ENCODE results near the gene AKAP13. TPM values are rescaled to one million over a fixed set of nuclear protein-coding genes. Genes with fewer than 3 reads are reported as not detected.

AKAP13 gene
- total and polyA plus RNA-seq, 2 of the 8 experiments (the other 6 are each of a cell fraction or from before 2014, with no cell fraction given) = 14.0 to 46.2 TPM

DNA sequence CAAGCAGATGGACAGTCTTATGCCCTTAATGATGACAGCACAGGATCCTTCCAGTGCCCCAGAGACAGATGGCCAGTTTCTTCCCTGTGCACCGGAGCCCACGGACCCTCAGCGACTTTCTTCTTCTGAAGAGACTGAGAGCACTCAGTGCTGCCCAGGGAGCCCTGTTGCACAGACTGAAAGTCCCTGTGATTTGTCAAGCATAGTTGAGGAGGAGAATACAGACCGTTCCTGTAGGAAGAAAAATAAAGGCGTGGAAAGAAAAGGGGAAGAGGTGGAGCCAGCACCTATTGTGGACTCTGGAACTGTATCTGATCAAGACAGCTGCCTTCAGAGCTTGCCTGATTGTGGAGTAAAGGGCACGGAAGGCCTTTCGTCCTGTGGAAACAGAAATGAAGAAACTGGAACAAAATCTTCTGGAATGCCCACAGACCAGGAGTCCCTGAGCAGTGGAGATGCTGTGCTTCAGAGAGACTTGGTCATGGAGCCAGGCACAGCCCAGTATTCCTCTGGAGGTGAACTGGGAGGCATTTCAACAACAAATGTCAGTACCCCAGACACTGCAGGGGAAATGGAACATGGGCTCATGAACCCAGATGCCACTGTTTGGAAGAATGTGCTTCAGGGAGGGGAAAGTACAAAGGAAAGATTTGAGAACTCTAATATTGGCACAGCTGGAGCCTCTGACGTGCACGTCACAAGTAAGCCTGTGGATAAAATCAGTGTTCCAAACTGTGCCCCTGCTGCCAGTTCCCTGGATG, 198.7 kb downstream of the AKAP13 start:
- Histone ChIP-seq H2BK12ac (ENCODE audit: low read depth, low read length) (no peak overlapping the region), H2AFZ (ENCODE audit: low read length) (no peak overlapping the region), H3K9me3 (ENCODE audit: insufficient read depth in 2 of 2, low read depth in 1 of 2, low read length in 1 of 2) (no peaks in the 10 kb centered on the region), H3K18ac (ENCODE audit: extremely low read depth, low read length) (no peak overlapping the region), H3K27ac (ENCODE audit: low read depth, low read length) (no peak overlapping the region), H3K79me2 (ENCODE audit: control insufficient read depth in 1 of 2, insufficient read depth in 2 of 2, low read length in 2 of 2) (0 out of 4 replicates have a peak, but pooled peaks cover 0 to 7% of the 10 kb centered on the region in 2 experiments), H3K4me3 (ENCODE audit: extremely low read depth in 1 of 4, insufficient read depth in 2 of 4, low read depth in 3 of 4, low read length in 4 of 4) (no peak overlapping the region), H3K23me2 (ENCODE audit: low read depth, low read length) (no peaks in the 10 kb centered on the region), H2BK5ac (ENCODE audit: low read depth, low read length) (no peak overlapping the region), H4K20me1 (replicated peaks in 1 of 2; ENCODE audit: control insufficient read depth in 1 of 2, insufficient read depth in 2 of 2, low read length in 2 of 2) (no peaks in the 10 kb centered on the region), H3K4me2 (ENCODE audit: insufficient read depth in 1 of 2, low read depth in 2 of 2, low read length in 2 of 2) (no peak overlapping the region), H2BK15ac (ENCODE audit: low read length) (no peak overlapping the region), H3K9ac (replicated peaks in 1 of 4; ENCODE audit: extremely low read depth in 1 of 4, low read depth in 3 of 4, low read length in 3 of 4) (no peak overlapping the region), H2BK20ac (ENCODE audit: low read length) (no peak overlapping the region), H3K14ac (ENCODE audit: insufficient read length) (no peak overlapping the region), H2BK120ac (replicated peaks; ENCODE audit: low read depth, low read length) (no peak overlapping the region), H2AK5ac (ENCODE audit: low read depth, low read length) (no peak overlapping the region), H4K91ac (replicated peaks; ENCODE audit: insufficient read length, low read length) (no peak overlapping the region), H4K5ac (ENCODE audit: insufficient read length, low read depth, low read length) (no peak overlapping the region), H3K4ac (replicated peaks; ENCODE audit: insufficient read length, low read depth, low read length) (no peak overlapping the region), H3K27me3 (replicated peaks in 1 of 4; ENCODE audit: control insufficient read depth in 3 of 4, extremely low read depth in 1 of 4, insufficient read depth in 3 of 4, low read length in 3 of 4) (no peaks in the 10 kb centered on the region), H3K56ac (replicated peaks; ENCODE audit: insufficient read length, low read depth, low read length) (no peak overlapping the region), H3K79me1 (ENCODE audit: low read depth, low read length) (no peaks in the 10 kb centered on the region), H3K23ac (ENCODE audit: insufficient read length) (no peak overlapping the region), H3K36me3 (ENCODE audit: control insufficient read depth in 2 of 4, insufficient read depth in 4 of 4, low read length in 3 of 4) (peaks cover 0 to 23% (median 16%) of the 10 kb centered on the region in 4 experiments; a peak in 6 of 8 replicates), H3K4me1 (replicated peaks in 1 of 4; ENCODE audit: control insufficient read depth in 3 of 4, insufficient read depth in 4 of 4, low read length in 3 of 4) (no peaks in the 10 kb centered on the region), H4K8ac (ENCODE audit: extremely low read depth, insufficient read depth, low read length) (no peak overlapping the region)
- ChIA-PET CTCF (ENCODE audit: partially characterized antibody) (interaction anchor here (1.2 to 2.2 kb wide), 3 partner anchors 10 to 92 kb away, joined by 3 to 9 read pairs (median 3); no protein-coding TSS in a partner anchor), POLR2A (ENCODE audit: partially characterized antibody) (no interaction called here)
- DNase-seq (ENCODE audit: low read depth in 1 of 2, low spot score in 2 of 2) = no peak
- FAIRE-seq = no peak
- no peak for TF ChIP-seq CEBPB (IDR thresholded peaks at IDR 0.05; ENCODE audit: low read depth, low read length)
- TF ChIP-seq, protein P1, sequence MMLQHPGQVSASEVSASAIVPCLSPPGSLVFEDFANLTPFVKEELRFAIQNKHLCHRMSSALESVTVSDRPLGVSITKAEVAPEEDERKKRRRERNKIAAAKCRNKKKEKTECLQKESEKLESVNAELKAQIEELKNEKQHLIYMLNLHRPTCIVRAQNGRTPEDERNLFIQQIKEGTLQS (IDR thresholded peaks at IDR 0.05; ENCODE audit: insufficient read depth, low read depth, low read length) = no peak
- no peak for TF ChIP-seq MAFK (IDR thresholded peaks at IDR 0.05; ENCODE audit: low read depth, low read length)
- TF ChIP-seq, protein P2, sequence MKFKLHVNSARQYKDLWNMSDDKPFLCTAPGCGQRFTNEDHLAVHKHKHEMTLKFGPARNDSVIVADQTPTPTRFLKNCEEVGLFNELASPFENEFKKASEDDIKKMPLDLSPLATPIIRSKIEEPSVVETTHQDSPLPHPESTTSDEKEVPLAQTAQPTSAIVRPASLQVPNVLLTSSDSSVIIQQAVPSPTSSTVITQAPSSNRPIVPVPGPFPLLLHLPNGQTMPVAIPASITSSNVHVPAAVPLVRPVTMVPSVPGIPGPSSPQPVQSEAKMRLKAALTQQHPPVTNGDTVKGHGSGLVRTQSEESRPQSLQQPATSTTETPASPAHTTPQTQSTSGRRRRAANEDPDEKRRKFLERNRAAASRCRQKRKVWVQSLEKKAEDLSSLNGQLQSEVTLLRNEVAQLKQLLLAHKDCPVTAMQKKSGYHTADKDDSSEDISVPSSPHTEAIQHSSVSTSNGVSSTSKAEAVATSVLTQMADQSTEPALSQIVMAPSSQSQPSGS (IDR thresholded peaks at IDR 0.05; ENCODE audit: low read length) = no peak
- TF ChIP-seq, protein P3, sequence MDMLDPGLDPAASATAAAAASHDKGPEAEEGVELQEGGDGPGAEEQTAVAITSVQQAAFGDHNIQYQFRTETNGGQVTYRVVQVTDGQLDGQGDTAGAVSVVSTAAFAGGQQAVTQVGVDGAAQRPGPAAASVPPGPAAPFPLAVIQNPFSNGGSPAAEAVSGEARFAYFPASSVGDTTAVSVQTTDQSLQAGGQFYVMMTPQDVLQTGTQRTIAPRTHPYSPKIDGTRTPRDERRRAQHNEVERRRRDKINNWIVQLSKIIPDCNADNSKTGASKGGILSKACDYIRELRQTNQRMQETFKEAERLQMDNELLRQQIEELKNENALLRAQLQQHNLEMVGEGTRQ (IDR thresholded peaks at IDR 0.05; ENCODE audit: low read length) = no peak
- TF ChIP-seq TAF1 (IDR thresholded peaks at IDR 0.05; ENCODE audit: low read depth, low read length) = no peak
- TF ChIP-seq POU5F1 (IDR thresholded peaks at IDR 0.05; ENCODE audit: low read depth, low read length) = no peak
- 93% methylated on average over 9 of the region's 9 CpGs; no CpG with 5 or more reads in 1 of the 2 experiments for WGBS, 2 experiments (ENCODE audit: extremely low coverage in 1 of 2, insufficient coverage in 1 of 2, insufficient read length in 1 of 2, insufficient replicate concordance in 2 of 2, low coverage in 1 of 2, low lambda C conversion rate in 2 of 2, missing lambda C conversion rate in 1 of 2)

Measured in H1 (cell line).